H1 (cell line): ENCODE measurements around the gene HMGA1. TPM values are rescaled to one million over a fixed set of nuclear protein-coding genes. Genes with fewer than 3 reads are reported as not detected.

Source experiments
- CTCF ChIA-PET: fragments of 300-600 bp; sonication (Branson Sonifier 250); formaldehyde crosslinking; loops from one replicate; lab custom pipeline; 2021; ENCODE audit not compliant: partially characterized antibody; lab: Charles Lee
- POLR2A ChIA-PET: fragments of 300-600 bp; sonication (Branson Sonifier 250); formaldehyde crosslinking; loops from one replicate; lab custom pipeline; 2021; ENCODE audit warnings: inconsistent platforms; ENCODE audit not compliant: partially characterized antibody; lab: Charles Lee
- DNase-seq, 2 experiments: peaks; one replicate each; pipeline versions ENCODE4 v3.0.0 to v3.0.0-alpha.2; 2010 to 2022; ENCODE audit warnings: low spot score in 2 of 2, low read depth in 1 of 2, mixed read lengths in 1 of 2
- FAIRE-seq: peaks from 2 replicates; lab custom pipeline; 2011; peaks lifted over from hg19 to GRCh38; lab: Jason Lieb, UNC
- H2AFZ ChIP-seq: 2 replicates; pipeline ENCODE4 v1.8.1; 2012; ENCODE audit warnings: low read length, inconsistent platforms
- H2AK5ac ChIP-seq: 2 replicates; pipeline ENCODE4 v1.6.1; 2013; ENCODE audit warnings: low read depth, low read length
- H2BK120ac ChIP-seq: replicated peaks from 2 replicates; pipeline ENCODE3; 2013; ENCODE audit warnings: low read depth, low read length, inconsistent platforms
- H2BK12ac ChIP-seq: 2 replicates; pipeline ENCODE4 v1.6.1; 2013; ENCODE audit warnings: low read depth, low read length
- H2BK15ac ChIP-seq: 2 replicates; pipeline ENCODE4 v1.6.1; 2013; ENCODE audit warnings: low read length
- H2BK20ac ChIP-seq: 2 replicates; pipeline ENCODE4 v1.6.1; 2013; ENCODE audit warnings: low read length
- H2BK5ac ChIP-seq: 2 replicates; pipeline ENCODE4 v1.6.1; 2013; ENCODE audit warnings: low read depth, low read length
- H3K14ac ChIP-seq: 2 replicates; pipeline ENCODE4 v1.6.1; 2013; ENCODE audit warnings: inconsistent platforms; ENCODE audit not compliant: insufficient read length
- H3K18ac ChIP-seq: 2 replicates; pipeline ENCODE4 v1.6.1; 2013; ENCODE audit warnings: low read length; ENCODE audit errors: extremely low read depth
- H3K23ac ChIP-seq: 2 replicates; pipeline ENCODE4 v1.6.1; 2013; ENCODE audit warnings: inconsistent platforms; ENCODE audit not compliant: insufficient read length
- H3K23me2 ChIP-seq: 2 replicates; pipeline ENCODE4 v1.6.1; 2013; ENCODE audit warnings: low read depth, low read length
- H3K27ac ChIP-seq: 2 replicates; pipeline ENCODE4 v1.6.1; 2011; ENCODE audit warnings: low read depth, low read length, inconsistent platforms
- H3K27me3 ChIP-seq, 4 experiments: replicated peaks in 1 of 4; 1 replicate in 1 of 4; 2 replicates in 3 of 4; pipeline versions ENCODE4 v1.6.1 to v1.8.1; 2011 to 2013; ENCODE audit warnings: low read length in 3 of 4, mild to moderate bottlenecking in 3 of 4, inconsistent platforms in 2 of 4, mixed read lengths in 2 of 4, moderate library complexity in 1 of 4; ENCODE audit not compliant: control insufficient read depth in 3 of 4, insufficient read depth in 3 of 4; ENCODE audit errors: extremely low read depth in 1 of 4
- H3K36me3 ChIP-seq, 4 experiments: 2 replicates each; pipeline versions ENCODE4 v1.6.1 to v1.8.1; 2011 to 2013; ENCODE audit warnings: mild to moderate bottlenecking in 4 of 4, low read length in 3 of 4, moderate library complexity in 2 of 4, control low read depth in 1 of 4, inconsistent platforms in 1 of 4; ENCODE audit not compliant: insufficient read depth in 4 of 4, control insufficient read depth in 2 of 4
- H3K4ac ChIP-seq: replicated peaks from 2 replicates; pipeline ENCODE3; 2013; ENCODE audit warnings: low read length, low read depth, mixed read lengths, inconsistent platforms; ENCODE audit not compliant: insufficient read length
- H3K4me1 ChIP-seq, 4 experiments: replicated peaks in 1 of 4; 1 replicate in 1 of 4; 2 replicates in 3 of 4; pipeline versions ENCODE4 v1.6.1 to v1.8.1; 2011 to 2013; ENCODE audit warnings: low read length in 3 of 4, inconsistent platforms in 2 of 4, mixed read lengths in 1 of 4; ENCODE audit not compliant: insufficient read depth in 4 of 4, control insufficient read depth in 3 of 4
- H3K4me2 ChIP-seq, 2 experiments: 2 replicates each; pipeline versions ENCODE4 v1.6.1 to v1.8.1; 2011 to 2013; ENCODE audit warnings: low read depth in 2 of 2, low read length in 2 of 2, control low read depth in 1 of 2, inconsistent platforms in 1 of 2, mild to moderate bottlenecking in 1 of 2; ENCODE audit not compliant: insufficient read depth in 1 of 2
- H3K4me3 ChIP-seq, 4 experiments: fragments of 200-600, 300-600 bp in 1 of 4; sonication (generic), shearing (Covaris generic), sonication (Bioruptor Twin) in 1 of 4; 2 replicates each; pipeline versions ENCODE4 v1.5.1 to v1.8.1; 2011 to 2016; ENCODE audit warnings: low read length in 4 of 4, low read depth in 3 of 4, control low read depth in 2 of 4, inconsistent platforms in 2 of 4, mild to moderate bottlenecking in 2 of 4, mixed read lengths in 1 of 4, moderate library complexity in 1 of 4; ENCODE audit not compliant: insufficient read depth in 2 of 4; ENCODE audit errors: extremely low read depth in 1 of 4
- H3K56ac ChIP-seq: replicated peaks from 2 replicates; pipeline ENCODE3; 2013; ENCODE audit warnings: low read depth, mild to moderate bottlenecking, mixed read lengths, low read length, inconsistent platforms; ENCODE audit not compliant: insufficient read length
- H3K79me1 ChIP-seq: 2 replicates; pipeline ENCODE4 v1.6.1; 2013; ENCODE audit warnings: low read depth, low read length, control low read depth
- H3K79me2 ChIP-seq, 2 experiments: 2 replicates each; pipeline versions ENCODE4 v1.6.1 to v1.8.1; 2012 to 2013; ENCODE audit warnings: low read length in 2 of 2, mild to moderate bottlenecking in 2 of 2, inconsistent platforms in 1 of 2; ENCODE audit not compliant: insufficient read depth in 2 of 2, control insufficient read depth in 1 of 2
- H3K9ac ChIP-seq, 4 experiments: replicated peaks in 1 of 4; 1 replicate in 1 of 4; 2 replicates in 3 of 4; pipeline versions ENCODE4 v1.6.1 to v1.8.1; 2011 to 2013; ENCODE audit warnings: low read depth in 3 of 4, low read length in 3 of 4, control low read depth in 2 of 4, mild to moderate bottlenecking in 2 of 4, moderate library complexity in 2 of 4, inconsistent platforms in 1 of 4; ENCODE audit errors: extremely low read depth in 1 of 4
- H3K9me3 ChIP-seq, 2 experiments: 2 replicates each; pipeline versions ENCODE4 v1.6.1 to v1.8.1; 2012 to 2013; ENCODE audit warnings: mild to moderate bottlenecking in 2 of 2, moderate library complexity in 2 of 2, control low read depth in 1 of 2, inconsistent platforms in 1 of 2, low read depth in 1 of 2, low read length in 1 of 2, mixed read lengths in 1 of 2; ENCODE audit not compliant: insufficient read depth in 2 of 2
- H4K20me1 ChIP-seq, 2 experiments: replicated peaks in 1 of 2; 2 replicates each; pipeline versions ENCODE3 to v1.8.1; 2011 to 2013; ENCODE audit warnings: inconsistent platforms in 2 of 2, low read length in 2 of 2, mild to moderate bottlenecking in 1 of 2; ENCODE audit not compliant: insufficient read depth in 2 of 2, control insufficient read depth in 1 of 2
- H4K5ac ChIP-seq: 2 replicates; pipeline ENCODE4 v1.6.1; 2013; ENCODE audit warnings: low read length, low read depth, mixed read lengths, inconsistent platforms; ENCODE audit not compliant: insufficient read length
- H4K8ac ChIP-seq: 2 replicates; pipeline ENCODE4 v1.8.0; 2013; ENCODE audit warnings: mild to moderate bottlenecking, moderate library complexity, low read length, inconsistent platforms; ENCODE audit not compliant: insufficient read depth; ENCODE audit errors: extremely low read depth
- H4K91ac ChIP-seq: replicated peaks from 2 replicates; pipeline ENCODE3; 2013; ENCODE audit warnings: low read length, mixed read lengths, inconsistent platforms; ENCODE audit not compliant: insufficient read length
- CEBPB ChIP-seq: IDR thresholded peaks from 2 replicates; pipeline ENCODE4 v1.6.1; 2012; ENCODE audit warnings: low read depth, low read length
- CHD1 ChIP-seq: IDR thresholded peaks from 2 replicates; pipeline ENCODE4 v1.6.1; 2012; ENCODE audit warnings: low read depth, low read length, improper control_type of control experiment
- CTBP2 ChIP-seq: IDR thresholded peaks from 2 replicates; pipeline ENCODE4 v1.7.0; 2011; ENCODE audit warnings: borderline replicate concordance, mild to moderate bottlenecking, moderate library complexity, mixed read lengths, low read length; ENCODE audit not compliant: insufficient read depth, insufficient read length
- EGR1 ChIP-seq: IDR thresholded peaks from 2 replicates; pipeline ENCODE4 v1.6.1; 2011; ENCODE audit warnings: low read depth, low read length, borderline replicate concordance
- GABPA ChIP-seq: IDR thresholded peaks from 2 replicates; pipeline ENCODE4 v1.6.1; 2011; ENCODE audit warnings: mild to moderate bottlenecking, low read length, moderate library complexity, borderline replicate concordance; ENCODE audit not compliant: insufficient read depth
- HDAC2 ChIP-seq, 2 experiments: fragments of 300-600 bp in 1 of 2; sonication (generic) in 1 of 2; IDR thresholded peaks; 2 replicates each; pipeline ENCODE4 v1.6.1; 2011 to 2012; ENCODE audit warnings: low read depth in 2 of 2, low read length in 2 of 2, mild to moderate bottlenecking in 2 of 2, moderate library complexity in 2 of 2, borderline replicate concordance in 1 of 2, inconsistent platforms in 1 of 2
- HDAC6 ChIP-seq: IDR thresholded peaks from one replicate; pipeline ENCODE4 v1.7.1; 2012; ENCODE audit warnings: low read depth, mild to moderate bottlenecking, inconsistent platforms, low read length, moderate library complexity
- JUN ChIP-seq: IDR thresholded peaks from 2 replicates; pipeline ENCODE4 v1.6.1; 2011; ENCODE audit warnings: low read depth, mild to moderate bottlenecking, improper control_type of control experiment, low read length
- KDM4A ChIP-seq: IDR thresholded peaks from one replicate; pipeline ENCODE4 v1.7.1; 2012; ENCODE audit warnings: low read depth, mild to moderate bottlenecking, moderate library complexity, low read length, inconsistent platforms; ENCODE audit not compliant: severe bottlenecking
- KDM5A ChIP-seq: fragments of 200-600 bp; IDR thresholded peaks from 2 replicates; pipeline ENCODE4 v1.7.1; 2012; ENCODE audit warnings: mild to moderate bottlenecking, low read length, inconsistent platforms, mixed read lengths
- RAD21 ChIP-seq, 2 experiments: IDR thresholded peaks in 1 of 2; conservative IDR thresholded peaks in 1 of 2; 2 replicates each; pipeline ENCODE4 v1.6.1; 2011; ENCODE audit warnings: low read depth in 2 of 2, low read length in 2 of 2, improper control_type of control experiment in 1 of 2, inconsistent platforms in 1 of 2, mild to moderate bottlenecking in 1 of 2, moderate library complexity in 1 of 2
- SP2 ChIP-seq: IDR thresholded peaks from 2 replicates; pipeline ENCODE4 v1.6.1; 2012; ENCODE audit warnings: mild to moderate bottlenecking, low read length, inconsistent platforms
- SUZ12 ChIP-seq: fragments of 200-600 bp; sonication (generic); IDR thresholded peaks from 2 replicates; pipeline ENCODE4 v1.6.1; 2012; ENCODE audit warnings: mild to moderate bottlenecking, inconsistent platforms, low read length, moderate library complexity, mixed read lengths
- TCF12 ChIP-seq: IDR thresholded peaks from 2 replicates; pipeline ENCODE4 v1.6.1; 2011; ENCODE audit warnings: low read depth, mild to moderate bottlenecking, low read length
- WGBS, 2 experiments: shearing (Covaris generic) in 1 of 2; methylation state at CpG; one replicate each; pipeline versions ENCODE4 v1.1.6 to v1.1.7; 2013 to 2015; ENCODE audit warnings: low lambda C conversion rate in 2 of 2, mixed read lengths in 2 of 2, inconsistent platforms in 1 of 2, low coverage in 1 of 2, missing lambda C conversion rate in 1 of 2; ENCODE audit not compliant: insufficient replicate concordance in 2 of 2, insufficient coverage in 1 of 2, insufficient read length in 1 of 2; ENCODE audit errors: extremely low coverage in 1 of 2, missing lambda C conversion rate in 1 of 2; 5-methylcytosine and 5-hydroxymethylcytosine counted together
- polyA plus RNA-seq, 7 experiments: library from polyadenylated mRNA; depleted of rRNA in 3 of 7; stranded (reverse) in 5 of 7; unstranded in 2 of 7; fragments of >200 nt in 5 of 7; fragments of 200-250 nt in 2 of 7; gene quantifications; 1 replicate in 5 of 7; 2 replicates in 1 of 7; 4 replicates in 1 of 7; pipeline versions ENCODE4 v1.2.1 to v1.2.3, GENCODE V29; 2011 to 2013; ENCODE audit warnings: missing spikeins in 2 of 7, mixed read lengths in 2 of 7
- total RNA-seq: library from RNA; stranded (reverse); fragmentation: NEBNext Ultra II Directional; extraction: Animal tissue kit (Norgen Biotek cat#: 25700); gene quantifications from 2 replicates; pipeline ENCODE4 v1.2.1, GENCODE V29; 2021

HMGA1 gene
- total and polyA plus RNA-seq, 2 of the 8 experiments (the other 6 are each of a cell fraction or from before 2014, with no cell fraction given), result 1,557 to 2,636 TPM

DNA sequence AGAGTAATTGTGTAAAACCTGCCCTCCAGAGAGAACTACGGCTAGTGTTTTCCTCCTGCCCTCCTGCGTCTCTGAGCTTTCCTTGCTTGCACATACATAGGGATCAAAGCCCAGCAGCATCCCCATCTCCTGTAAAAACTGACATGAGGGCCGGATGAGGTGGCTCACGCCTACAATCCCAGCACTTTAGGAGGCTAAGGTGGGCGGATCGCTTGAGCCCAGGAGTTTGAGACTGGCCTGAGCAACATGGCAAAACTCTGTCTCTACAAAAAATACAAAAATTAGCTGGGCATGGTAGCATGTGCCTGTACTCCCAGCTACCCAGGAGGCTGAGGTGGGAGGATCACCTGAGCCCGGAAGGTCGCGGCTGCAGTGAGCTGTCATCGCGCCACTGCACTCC is 52.5 kb downstream of the HMGA1 start:
- no peak overlapping the region for H3K4me2 ChIP-seq
- H2BK120ac ChIP-seq, result no peak overlapping the region
- no peak overlapping the region for H2AFZ ChIP-seq
- H3K27ac ChIP-seq, result no peak overlapping the region
- H4K8ac ChIP-seq, result no peak overlapping the region
- DNase-seq (no peak), FAIRE-seq (no peak)
- H3K23ac ChIP-seq, result no peak overlapping the region
- no peak overlapping the region for H2AK5ac ChIP-seq
- no peak overlapping the region for H3K4ac ChIP-seq
- H3K18ac ChIP-seq, result no peak overlapping the region
- H4K20me1 ChIP-seq, result no peaks in the 10 kb centered on the region
- H2BK5ac ChIP-seq, result no peak overlapping the region
- no peaks in the 10 kb centered on the region for H3K9me3 ChIP-seq
- no peak overlapping the region for H3K14ac ChIP-seq
- H3K23me2 ChIP-seq, result no peaks in the 10 kb centered on the region
- no peaks in the 10 kb centered on the region for H3K27me3 ChIP-seq
- POLR2A ChIA-PET, result interaction anchor here (0.7 kb wide), 1 partner anchor 128 kb away, joined by 3 read pairs; no protein-coding TSS in a partner anchor
- no peak overlapping the region for H4K5ac ChIP-seq
- no peak overlapping the region for H3K9ac ChIP-seq
- no peaks in the 10 kb centered on the region for H3K79me1 ChIP-seq
- no peak overlapping the region for H2BK15ac ChIP-seq
- H3K36me3 ChIP-seq, result peaks cover 4 to 22% (median 13%) of the 10 kb centered on the region in 4 experiments; a peak in 5 of 8 replicates
- H2BK12ac ChIP-seq, result no peak overlapping the region
- no peak overlapping the region for H4K91ac ChIP-seq
- H3K4me1 ChIP-seq, result no peaks in the 10 kb centered on the region
- H3K79me2 ChIP-seq, result no peaks in the 10 kb centered on the region
- 97% methylated on average over 11 of the region's 11 CpGs; no CpG with 5 or more reads in 1 of the 2 experiments for WGBS, 2 experiments
- no peak overlapping the region for H2BK20ac ChIP-seq
- CTCF ChIA-PET, result interaction anchor here (0.6 to 2.1 kb wide), 7 partner anchors 9 to 126 kb away, joined by 3 to 6 read pairs (median 3); no protein-coding TSS in a partner anchor
- H3K4me3 ChIP-seq, result no peak overlapping the region
- H3K56ac ChIP-seq, result no peak overlapping the region
- TF ChIP-seq EGR1 (no peak), SP2 (no peak), SUZ12 (no peak), KDM4A (no peak), TCF12 (no peak), CTBP2 (no peak), HDAC6 (no peak), GABPA (no peak), JUN (no peak), RAD21 (IDR thresholded peaks at IDR 0.05 in 1 of 2, conservative IDR thresholded peaks at IDR 0.05 in 1 of 2; ENCODE audit: low read depth in 2 of 2, low read length in 2 of 2) (no peak), CHD1 (no peak), KDM5A (no peak), HDAC2 (IDR thresholded peaks at IDR 0.05; ENCODE audit: borderline replicate concordance in 1 of 2, low read depth in 2 of 2, low read length in 2 of 2) (no peak), CEBPB (no peak)
